Mesendoderm (in vitro differentiated cells): Measurements from ENCODE around the gene ZNF385A.

Experiments used
- DNase-seq: peaks from one replicate; pipeline ENCODE4 v3.0.0; 2013
- H2AK5ac ChIP-seq: 2 replicates; pipeline ENCODE4 v1.6.1; 2013; ENCODE audit warnings: low read length, inconsistent platforms
- H2BK120ac ChIP-seq: 2 replicates; pipeline ENCODE4 v1.6.1; 2013; ENCODE audit warnings: low read depth, mild to moderate bottlenecking, low read length, moderate library complexity, mixed read lengths
- H2BK15ac ChIP-seq: replicated peaks from 2 replicates; pipeline ENCODE4 v1.6.1; 2013; ENCODE audit warnings: low read depth, mild to moderate bottlenecking, moderate library complexity
- H2BK5ac ChIP-seq: 2 replicates; pipeline ENCODE4 v1.6.1; 2013; ENCODE audit warnings: low read length, inconsistent platforms
- H3K18ac ChIP-seq: 2 replicates; pipeline ENCODE4 v1.6.1; 2013; ENCODE audit warnings: mild to moderate bottlenecking, low read length, mixed read lengths
- H3K23ac ChIP-seq: one replicate; pipeline ENCODE4 v1.6.1; 2013; ENCODE audit warnings: low read length
- H3K27ac ChIP-seq: 2 replicates; pipeline ENCODE4 v1.5.1; 2013; ENCODE audit warnings: low read depth, mild to moderate bottlenecking, inconsistent platforms, low read length, moderate library complexity
- H3K27me3 ChIP-seq: 2 replicates; pipeline ENCODE4 v1.6.1; 2013; ENCODE audit warnings: low read length, control low read depth, mild to moderate bottlenecking, inconsistent platforms; ENCODE audit not compliant: insufficient read depth, poor library complexity
- H3K36me3 ChIP-seq: 2 replicates; pipeline ENCODE4 v1.6.1; 2013; ENCODE audit warnings: low read length, inconsistent platforms; ENCODE audit not compliant: control insufficient read depth, insufficient read depth
- H3K4ac ChIP-seq: one replicate; pipeline ENCODE4 v1.6.1; 2013; ENCODE audit warnings: low read depth, mild to moderate bottlenecking, low read length, moderate library complexity
- H3K4me1 ChIP-seq: 2 replicates; pipeline ENCODE4 v1.6.1; 2013; ENCODE audit warnings: low read depth, low read length, inconsistent platforms; ENCODE audit not compliant: control insufficient read depth
- H3K4me2 ChIP-seq: 2 replicates; pipeline ENCODE4 v1.6.1; 2013; ENCODE audit warnings: low read length
- H3K4me3 ChIP-seq: 2 replicates; pipeline ENCODE4 v1.5.1; 2013; ENCODE audit warnings: mild to moderate bottlenecking, low read length
- H3K56ac ChIP-seq: one replicate; pipeline ENCODE4 v1.6.1; 2013; ENCODE audit warnings: low read length
- H3K79me1 ChIP-seq: 2 replicates; pipeline ENCODE4 v1.6.1; 2013; ENCODE audit warnings: low read length, inconsistent platforms
- H3K79me2 ChIP-seq: 2 replicates; pipeline ENCODE4 v1.6.1; 2013; ENCODE audit warnings: mild to moderate bottlenecking, low read length; ENCODE audit not compliant: control insufficient read depth, insufficient read depth
- H3K9ac ChIP-seq: 2 replicates; pipeline ENCODE4 v1.6.1; 2013; ENCODE audit warnings: low read length, inconsistent platforms
- H4K5ac ChIP-seq: one replicate; pipeline ENCODE4 v1.6.1; 2013; ENCODE audit warnings: low read length
- H4K8ac ChIP-seq: one replicate; pipeline ENCODE4 v1.6.1; 2013; ENCODE audit warnings: low read depth, mild to moderate bottlenecking, control low read depth, low read length, moderate library complexity
- WGBS: extraction: QIAGEN DNeasy Blood & Tissue Kit; methylation state at CpG from one replicate; pipeline ENCODE4 v1.1.7; 2013; ENCODE audit warnings: low lambda C conversion rate, missing lambda C conversion rate; ENCODE audit not compliant: insufficient coverage; ENCODE audit errors: extremely low coverage; 5-methylcytosine and 5-hydroxymethylcytosine counted together

ZNF385A gene

DNA sequence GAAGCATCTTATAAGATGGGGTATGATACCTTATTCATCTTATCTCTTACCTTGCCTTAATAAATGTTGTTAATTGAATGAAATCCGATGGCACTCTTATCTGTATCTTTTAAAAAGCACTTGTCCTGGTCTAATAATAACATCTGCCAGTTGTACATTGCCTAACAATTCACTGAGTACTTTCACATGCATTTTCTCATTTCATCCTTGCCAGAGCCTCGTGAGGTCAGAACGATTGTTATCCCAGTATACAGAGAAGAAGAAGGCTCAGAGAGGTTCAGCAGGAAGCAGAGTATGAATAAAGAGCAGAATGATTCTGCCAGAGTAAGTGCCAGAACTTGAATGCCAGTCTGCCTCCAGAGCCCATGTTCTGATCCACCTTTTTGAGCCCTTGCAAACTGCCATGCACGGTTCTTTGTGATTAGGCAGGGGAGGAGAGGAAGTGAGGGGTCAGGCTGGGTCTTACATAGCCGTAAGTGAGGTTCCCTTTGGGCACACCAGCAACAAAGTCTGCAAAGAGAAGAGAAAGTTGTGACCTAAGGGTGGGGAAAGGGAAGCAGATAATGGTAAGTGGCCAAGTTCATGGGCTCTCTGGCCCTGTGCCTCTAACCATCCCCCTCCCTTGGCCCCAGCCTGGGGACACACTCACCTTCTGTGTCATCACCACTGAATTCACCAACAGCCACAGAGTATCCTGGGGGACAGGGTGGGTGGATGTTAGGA, 22.8 kb upstream of the ZNF385A start:
- H4K5ac ChIP-seq = no peak overlapping the region
- H3K18ac ChIP-seq = no peak overlapping the region
- H2BK5ac ChIP-seq = no peak overlapping the region
- H4K8ac ChIP-seq = no peak overlapping the region
- no peak overlapping the region for H3K4ac ChIP-seq
- H3K4me1 ChIP-seq = peaks cover 3% of the 10 kb centered on the region
- WGBS = no CpG with 5 or more reads among the region's 5 CpGs
- H2AK5ac ChIP-seq = no peak overlapping the region
- no peak overlapping the region for H3K4me2 ChIP-seq
- no peak overlapping the region for H2BK15ac ChIP-seq
- no peak overlapping the region for H3K56ac ChIP-seq
- H3K23ac ChIP-seq = no peak overlapping the region
- peaks cover 11% of the 10 kb centered on the region for H3K79me2 ChIP-seq
- H3K79me1 ChIP-seq = peaks cover 28% of the 10 kb centered on the region
- DNase-seq = no peak
- no peaks in the 10 kb centered on the region for H3K27me3 ChIP-seq
- H2BK120ac ChIP-seq = no peak overlapping the region
- H3K27ac ChIP-seq = no peak overlapping the region
- H3K4me3 ChIP-seq = no peak overlapping the region
- peaks cover 46% of the 10 kb centered on the region for H3K36me3 ChIP-seq
- H3K9ac ChIP-seq = no peak overlapping the region

DNA sequence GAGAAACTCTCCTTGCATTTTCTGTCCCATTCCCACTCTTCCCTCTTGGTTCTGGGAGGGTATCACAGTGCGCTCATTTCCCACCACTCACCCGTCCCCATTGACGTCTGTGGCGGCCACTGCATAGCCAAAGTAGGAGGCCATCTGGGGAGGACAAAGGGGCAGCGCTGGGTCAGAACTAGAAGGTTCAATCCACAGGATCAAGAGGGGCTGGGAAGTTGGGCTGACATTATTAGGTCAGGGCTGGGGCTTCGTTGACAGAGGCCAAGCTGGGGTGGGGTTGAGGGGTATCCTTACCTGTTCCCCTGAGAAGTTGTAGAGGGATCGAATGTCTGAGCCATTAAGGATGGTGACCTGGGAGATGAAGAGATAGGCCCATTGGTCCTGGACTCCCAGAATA, 21.0 kb upstream of the ZNF385A start:
- Histone ChIP-seq H3K4me3 (no peak overlapping the region), H3K4ac (no peak overlapping the region), H3K56ac (no peak overlapping the region), H3K27ac (no peak overlapping the region), H2BK5ac (no peak overlapping the region), H3K4me1 (peaks cover 2% of the 10 kb centered on the region), H3K4me2 (no peak overlapping the region), H2BK120ac (no peak overlapping the region), H3K9ac (no peak overlapping the region), H4K5ac (no peak overlapping the region), H3K18ac (no peak overlapping the region), H3K27me3 (no peaks in the 10 kb centered on the region), H2BK15ac (no peak overlapping the region), H3K36me3 (peaks cover 54% of the 10 kb centered on the region), H3K79me2 (peaks cover 3% of the 10 kb centered on the region), H3K23ac (no peak overlapping the region), H2AK5ac (no peak overlapping the region), H3K79me1 (peaks cover 16% of the 10 kb centered on the region), H4K8ac (no peak overlapping the region)
- DNase-seq = no peak
- no CpG with 5 or more reads among the region's 7 CpGs for WGBS

GRCh38 chr12:54405106-54405505, 20.6 kb upstream of the ZNF385A start:
- Histone ChIP-seq H2AK5ac (no peak overlapping the region), H3K4me3 (no peak overlapping the region), H3K36me3 (peaks cover 57% of the 10 kb centered on the region), H3K9ac (no peak overlapping the region), H3K27ac (no peak overlapping the region), H2BK15ac (no peak overlapping the region), H3K4ac (no peak overlapping the region), H3K79me1 (peaks cover 15% of the 10 kb centered on the region), H3K23ac (no peak overlapping the region), H3K4me1 (peaks cover 2% of the 10 kb centered on the region), H3K79me2 (peaks cover 3% of the 10 kb centered on the region), H2BK5ac (no peak overlapping the region), H4K5ac (no peak overlapping the region), H3K27me3 (no peaks in the 10 kb centered on the region), H3K18ac (no peak overlapping the region), H2BK120ac (no peak overlapping the region), H4K8ac (no peak overlapping the region), H3K56ac (no peak overlapping the region), H3K4me2 (no peak overlapping the region)
- no CpG with 5 or more reads among the region's 10 CpGs for WGBS
- DNase-seq = no peak

DNA sequence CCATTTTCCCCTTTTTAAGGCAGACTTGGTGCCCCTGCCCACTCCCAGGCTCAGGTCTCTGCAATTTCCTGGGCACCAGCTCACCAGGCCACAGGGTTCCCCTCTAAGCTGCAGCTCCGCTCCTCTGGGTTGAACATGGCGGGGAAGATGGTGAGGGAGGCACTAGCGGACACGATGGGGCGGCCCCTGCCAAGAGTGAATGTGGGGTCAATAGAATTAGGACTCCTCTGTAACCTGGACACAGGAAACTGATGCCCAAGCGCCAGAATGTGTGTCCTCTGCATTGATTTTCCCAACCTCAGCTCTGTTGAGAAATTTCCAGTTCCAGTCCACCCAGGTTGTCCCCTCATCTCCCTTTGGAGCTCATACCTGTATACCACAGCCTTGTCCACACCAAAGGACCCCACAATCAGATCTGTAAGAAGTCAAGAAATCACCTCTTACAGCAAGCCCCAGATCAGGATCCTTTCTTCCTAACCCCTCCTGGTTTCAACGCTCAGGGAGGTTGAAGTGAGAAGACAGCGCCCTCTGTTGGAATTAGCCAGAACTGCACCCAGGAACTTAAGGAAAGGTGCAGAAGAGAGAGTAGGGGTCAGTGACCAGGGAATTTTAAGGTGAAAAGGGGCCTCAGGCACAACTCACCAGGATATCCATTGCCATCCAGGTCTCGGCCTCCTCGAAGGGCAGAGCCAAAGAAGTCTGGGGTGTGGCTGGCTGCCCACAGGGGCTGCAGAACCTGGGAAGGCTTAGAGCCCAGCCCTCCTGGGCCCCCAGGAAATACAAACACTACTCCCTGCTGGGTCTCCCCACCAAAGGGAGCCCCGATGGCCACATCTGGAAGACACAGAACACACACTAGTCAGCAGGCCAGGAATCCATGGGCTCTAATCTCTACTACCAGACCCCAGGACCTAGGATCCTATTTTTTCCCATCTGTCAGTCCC, 19.8 kb upstream of the ZNF385A start:
- no peaks in the 10 kb centered on the region for H3K27me3 ChIP-seq
- H2BK120ac ChIP-seq = no peak overlapping the region
- H3K23ac ChIP-seq = no peak overlapping the region
- H3K79me2 ChIP-seq = peaks cover under 1% of the 10 kb centered on the region
- no CpG with 5 or more reads among the region's 11 CpGs for WGBS
- peaks cover 10% of the 10 kb centered on the region for H3K79me1 ChIP-seq
- no peak overlapping the region for H3K4me3 ChIP-seq
- no peak overlapping the region for H3K4me2 ChIP-seq
- no peak overlapping the region for H2AK5ac ChIP-seq
- H3K27ac ChIP-seq = no peak overlapping the region
- no peak overlapping the region for H3K18ac ChIP-seq
- H2BK5ac ChIP-seq = no peak overlapping the region
- no peak overlapping the region for H4K5ac ChIP-seq
- H3K4me1 ChIP-seq = peaks cover 2% of the 10 kb centered on the region
- H4K8ac ChIP-seq = no peak overlapping the region
- no peak overlapping the region for H2BK15ac ChIP-seq
- H3K56ac ChIP-seq = peak overlapping the region; percentile 51
- H3K4ac ChIP-seq = no peak overlapping the region
- peaks cover 56% of the 10 kb centered on the region for H3K36me3 ChIP-seq
- peak; percentile 90 for DNase-seq
- peak overlapping the region; percentile 40 for H3K9ac ChIP-seq

GRCh38 chr12:54401119-54401518, 16.6 kb upstream of the ZNF385A start:
- Histone ChIP-seq H3K9ac (no peak overlapping the region), H2BK5ac (no peak overlapping the region), H3K36me3 (peaks cover 58% of the 10 kb centered on the region), H4K8ac (no peak overlapping the region), H3K23ac (no peak overlapping the region), H3K79me1 (peaks cover 9% of the 10 kb centered on the region), H3K4me3 (no peak overlapping the region), H3K27me3 (no peaks in the 10 kb centered on the region), H3K4ac (no peak overlapping the region), H3K18ac (no peak overlapping the region), H3K79me2 (no peaks in the 10 kb centered on the region), H3K27ac (no peak overlapping the region), H2BK15ac (no peak overlapping the region), H3K56ac (no peak overlapping the region), H2AK5ac (no peak overlapping the region), H2BK120ac (no peak overlapping the region), H4K5ac (no peak overlapping the region), H3K4me2 (no peak overlapping the region), H3K4me1 (peaks cover 2% of the 10 kb centered on the region)
- no CpG with 5 or more reads among the region's 2 CpGs for WGBS
- DNase-seq = no peak
